ENCODE measurements around the gene CBR4.

DNA sequence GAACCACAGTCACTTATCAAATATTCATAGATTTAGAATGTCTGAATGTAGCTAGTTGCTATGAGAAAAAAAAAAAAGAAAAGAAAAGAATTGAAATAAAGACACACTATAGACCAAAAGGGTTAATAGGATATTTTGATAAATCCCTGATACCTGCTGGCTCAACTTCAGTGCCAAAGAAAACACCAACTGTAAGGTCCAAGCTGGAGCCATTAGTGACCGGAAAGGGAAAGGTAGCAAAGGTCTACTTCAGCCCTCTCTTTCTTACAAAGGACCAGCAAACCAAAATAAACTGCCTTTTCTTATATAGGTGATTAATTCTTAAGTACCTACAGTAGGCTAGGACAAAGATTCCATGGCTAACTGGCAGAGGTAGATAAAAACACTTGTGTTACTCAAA is 9.7 kb downstream of the CBR4 start:
- TF ChIP-seq, protein P1, sequence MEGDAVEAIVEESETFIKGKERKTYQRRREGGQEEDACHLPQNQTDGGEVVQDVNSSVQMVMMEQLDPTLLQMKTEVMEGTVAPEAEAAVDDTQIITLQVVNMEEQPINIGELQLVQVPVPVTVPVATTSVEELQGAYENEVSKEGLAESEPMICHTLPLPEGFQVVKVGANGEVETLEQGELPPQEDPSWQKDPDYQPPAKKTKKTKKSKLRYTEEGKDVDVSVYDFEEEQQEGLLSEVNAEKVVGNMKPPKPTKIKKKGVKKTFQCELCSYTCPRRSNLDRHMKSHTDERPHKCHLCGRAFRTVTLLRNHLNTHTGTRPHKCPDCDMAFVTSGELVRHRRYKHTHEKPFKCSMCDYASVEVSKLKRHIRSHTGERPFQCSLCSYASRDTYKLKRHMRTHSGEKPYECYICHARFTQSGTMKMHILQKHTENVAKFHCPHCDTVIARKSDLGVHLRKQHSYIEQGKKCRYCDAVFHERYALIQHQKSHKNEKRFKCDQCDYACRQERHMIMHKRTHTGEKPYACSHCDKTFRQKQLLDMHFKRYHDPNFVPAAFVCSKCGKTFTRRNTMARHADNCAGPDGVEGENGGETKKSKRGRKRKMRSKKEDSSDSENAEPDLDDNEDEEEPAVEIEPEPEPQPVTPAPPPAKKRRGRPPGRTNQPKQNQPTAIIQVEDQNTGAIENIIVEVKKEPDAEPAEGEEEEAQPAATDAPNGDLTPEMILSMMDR (conservative IDR thresholded peaks at IDR 0.05): no peak
- TF ChIP-seq ZFX (IDR thresholded peaks at IDR 0.05): no peak

Measured in C4-2B (cell line).